C4-2B (cell line): ENCODE data around the gene CPSF2.

Experiments
- ZFX ChIP-seq: fragments of 450-650 bp; IDR thresholded peaks from 2 replicates; pipeline ENCODE4 v1.6.1; 2017
- TF ChIP-seq, protein P1 (sequence below): fragments of 450-650 bp; conservative IDR thresholded peaks from 2 replicates; pipeline ENCODE4 v1.5.1; 2017; ENCODE audit warnings: mild to moderate bottlenecking

DNA sequence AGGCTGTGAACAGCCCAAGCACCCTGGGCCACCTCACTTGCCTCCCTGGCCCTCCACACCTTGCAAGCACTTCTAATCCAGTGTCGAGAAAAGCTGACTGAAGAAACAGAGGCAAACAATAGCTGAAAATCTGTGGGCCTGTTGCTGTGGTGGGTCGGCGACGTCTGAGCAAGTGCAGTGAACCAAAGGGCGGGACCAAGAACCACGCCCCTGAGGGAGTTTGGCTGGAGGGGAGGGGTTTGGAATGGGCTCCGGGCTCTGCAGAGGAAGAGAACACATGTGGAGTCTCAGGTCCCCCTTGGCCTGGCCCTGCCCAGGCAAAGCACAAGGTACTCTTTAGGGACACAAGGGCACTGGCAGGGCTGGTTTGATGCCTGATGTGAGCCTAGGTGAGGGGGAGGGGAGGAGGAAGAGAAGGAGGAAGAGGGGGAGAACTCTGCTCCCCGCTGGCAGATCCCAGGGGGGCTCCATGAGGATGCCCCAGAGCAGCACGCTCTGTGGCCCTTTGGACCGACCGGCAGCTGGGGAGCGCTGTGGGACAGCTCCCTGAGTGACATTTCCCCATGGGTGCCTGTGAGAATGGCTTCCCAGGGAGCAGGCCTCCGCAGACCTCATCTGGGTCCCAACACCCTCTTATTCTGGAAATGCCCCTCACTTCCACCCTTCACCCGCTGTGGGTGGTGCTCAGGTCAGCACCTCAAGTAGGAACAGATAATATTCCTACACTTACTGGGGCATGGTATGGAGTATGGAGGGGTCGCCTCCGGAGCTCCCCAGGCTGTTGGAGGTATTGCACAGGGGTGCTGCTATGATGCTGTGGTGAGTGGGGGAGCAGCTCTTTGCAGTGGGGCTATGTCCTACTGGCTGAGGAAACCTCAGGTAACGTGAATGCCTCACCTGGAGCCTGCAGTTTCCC lies 85.5 kb downstream of the CPSF2 start:
- TF ChIP-seq, protein P1, sequence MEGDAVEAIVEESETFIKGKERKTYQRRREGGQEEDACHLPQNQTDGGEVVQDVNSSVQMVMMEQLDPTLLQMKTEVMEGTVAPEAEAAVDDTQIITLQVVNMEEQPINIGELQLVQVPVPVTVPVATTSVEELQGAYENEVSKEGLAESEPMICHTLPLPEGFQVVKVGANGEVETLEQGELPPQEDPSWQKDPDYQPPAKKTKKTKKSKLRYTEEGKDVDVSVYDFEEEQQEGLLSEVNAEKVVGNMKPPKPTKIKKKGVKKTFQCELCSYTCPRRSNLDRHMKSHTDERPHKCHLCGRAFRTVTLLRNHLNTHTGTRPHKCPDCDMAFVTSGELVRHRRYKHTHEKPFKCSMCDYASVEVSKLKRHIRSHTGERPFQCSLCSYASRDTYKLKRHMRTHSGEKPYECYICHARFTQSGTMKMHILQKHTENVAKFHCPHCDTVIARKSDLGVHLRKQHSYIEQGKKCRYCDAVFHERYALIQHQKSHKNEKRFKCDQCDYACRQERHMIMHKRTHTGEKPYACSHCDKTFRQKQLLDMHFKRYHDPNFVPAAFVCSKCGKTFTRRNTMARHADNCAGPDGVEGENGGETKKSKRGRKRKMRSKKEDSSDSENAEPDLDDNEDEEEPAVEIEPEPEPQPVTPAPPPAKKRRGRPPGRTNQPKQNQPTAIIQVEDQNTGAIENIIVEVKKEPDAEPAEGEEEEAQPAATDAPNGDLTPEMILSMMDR: no peak
- TF ChIP-seq ZFX: no peak
